GM12801 (cell line): Measurements from ENCODE around the gene BCR.

ENCODE experiments used
- CTCF ChIP-seq: IDR thresholded peaks from one replicate; pipeline ENCODE4 v1.5.1; 2011; ENCODE audit warnings: control low read depth; ENCODE audit not compliant: insufficient read length; ENCODE audit errors: extremely low read depth

Gene BCR

DNA sequence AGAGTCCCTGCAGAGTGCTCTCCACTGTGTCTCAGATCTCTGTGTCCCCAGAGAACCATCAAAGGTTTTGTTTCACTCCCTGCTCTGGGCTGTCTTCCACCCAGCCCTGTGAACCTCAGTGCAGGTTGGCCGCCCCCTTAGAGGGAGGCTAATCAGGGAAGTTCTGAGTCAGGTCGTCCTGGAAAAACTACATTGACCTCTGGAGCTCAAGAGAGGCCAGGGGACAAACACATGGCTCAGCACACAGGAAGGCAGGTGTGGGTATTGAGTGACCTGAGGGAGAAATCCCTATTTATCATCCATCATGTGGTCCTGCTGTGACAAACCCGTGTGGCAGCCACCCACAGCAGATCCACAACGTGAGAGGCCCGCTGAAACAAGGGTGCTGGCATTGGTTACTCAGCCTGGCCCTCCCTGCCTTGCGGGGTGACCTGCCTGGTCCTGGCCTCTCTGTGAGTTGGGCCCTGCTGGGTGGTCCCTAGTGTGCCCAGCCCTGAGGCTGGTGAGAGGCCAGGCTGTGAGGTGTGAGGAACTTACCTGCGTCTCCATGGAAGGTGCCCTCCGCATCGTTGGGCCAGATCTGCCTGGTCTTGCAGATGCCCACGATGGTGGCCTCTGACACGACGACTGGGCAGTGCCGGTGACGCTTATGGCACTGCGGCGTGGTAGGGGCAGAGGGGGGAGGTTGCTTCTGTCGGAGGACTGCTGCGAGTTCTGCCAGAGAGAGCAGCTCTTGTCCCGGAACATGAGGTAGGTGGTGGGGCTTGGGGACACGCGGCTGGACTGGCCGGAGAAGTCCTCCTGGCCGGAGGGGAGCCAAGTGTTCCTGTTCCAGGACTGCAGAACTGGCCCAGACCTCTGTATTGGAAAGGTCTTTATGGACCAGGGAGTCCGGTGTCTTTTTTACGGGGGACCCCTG lies 669 bp upstream of the BCR start:
- no peak for TF ChIP-seq CTCF

DNA sequence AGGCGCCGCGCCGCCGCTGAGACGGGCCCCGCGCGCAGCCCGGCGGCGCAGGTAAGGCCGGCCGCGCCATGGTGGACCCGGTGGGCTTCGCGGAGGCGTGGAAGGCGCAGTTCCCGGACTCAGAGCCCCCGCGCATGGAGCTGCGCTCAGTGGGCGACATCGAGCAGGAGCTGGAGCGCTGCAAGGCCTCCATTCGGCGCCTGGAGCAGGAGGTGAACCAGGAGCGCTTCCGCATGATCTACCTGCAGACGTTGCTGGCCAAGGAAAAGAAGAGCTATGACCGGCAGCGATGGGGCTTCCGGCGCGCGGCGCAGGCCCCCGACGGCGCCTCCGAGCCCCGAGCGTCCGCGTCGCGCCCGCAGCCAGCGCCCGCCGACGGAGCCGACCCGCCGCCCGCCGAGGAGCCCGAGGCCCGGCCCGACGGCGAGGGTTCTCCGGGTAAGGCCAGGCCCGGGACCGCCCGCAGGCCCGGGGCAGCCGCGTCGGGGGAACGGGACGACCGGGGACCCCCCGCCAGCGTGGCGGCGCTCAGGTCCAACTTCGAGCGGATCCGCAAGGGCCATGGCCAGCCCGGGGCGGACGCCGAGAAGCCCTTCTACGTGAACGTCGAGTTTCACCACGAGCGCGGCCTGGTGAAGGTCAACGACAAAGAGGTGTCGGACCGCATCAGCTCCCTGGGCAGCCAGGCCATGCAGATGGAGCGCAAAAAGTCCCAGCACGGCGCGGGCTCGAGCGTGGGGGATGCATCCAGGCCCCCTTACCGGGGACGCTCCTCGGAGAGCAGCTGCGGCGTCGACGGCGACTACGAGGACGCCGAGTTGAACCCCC lies 798 bp downstream of the BCR start:
- TF ChIP-seq CTCF: no peak

DNA sequence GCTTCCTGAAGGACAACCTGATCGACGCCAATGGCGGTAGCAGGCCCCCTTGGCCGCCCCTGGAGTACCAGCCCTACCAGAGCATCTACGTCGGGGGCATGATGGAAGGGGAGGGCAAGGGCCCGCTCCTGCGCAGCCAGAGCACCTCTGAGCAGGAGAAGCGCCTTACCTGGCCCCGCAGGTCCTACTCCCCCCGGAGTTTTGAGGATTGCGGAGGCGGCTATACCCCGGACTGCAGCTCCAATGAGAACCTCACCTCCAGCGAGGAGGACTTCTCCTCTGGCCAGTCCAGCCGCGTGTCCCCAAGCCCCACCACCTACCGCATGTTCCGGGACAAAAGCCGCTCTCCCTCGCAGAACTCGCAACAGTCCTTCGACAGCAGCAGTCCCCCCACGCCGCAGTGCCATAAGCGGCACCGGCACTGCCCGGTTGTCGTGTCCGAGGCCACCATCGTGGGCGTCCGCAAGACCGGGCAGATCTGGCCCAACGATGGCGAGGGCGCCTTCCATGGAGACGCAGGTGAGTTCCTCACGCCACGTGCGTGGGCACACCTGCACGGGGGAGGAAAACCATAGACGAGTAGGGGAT lies 1.5 kb downstream of the BCR start:
- no peak for TF ChIP-seq CTCF

GRCh38 chr22:23182309-23183060 lies 2.2 kb downstream of the BCR start:
- TF ChIP-seq CTCF: no peak

- TF ChIP-seq CTCF: no peak
These were observed 2.9 kb downstream of the BCR start for GRCh38 chr22:23183061-23183698.

- TF ChIP-seq CTCF: no peak
These were observed 3.9 kb downstream of the BCR start for GRCh38 chr22:23184100-23184763.
